Fibroblast of peridontal ligament (primary cell): ENCODE results near the gene IQCN.
A peak's percentile ranks its signal among the peaks of the same experiment; 100 is the strongest.

Source experiments
- DNase-seq: peaks from one replicate; pipeline ENCODE4 v3.0.0-alpha.2; 2010; ENCODE audit errors: extremely low read depth

The IQCN gene

DNA sequence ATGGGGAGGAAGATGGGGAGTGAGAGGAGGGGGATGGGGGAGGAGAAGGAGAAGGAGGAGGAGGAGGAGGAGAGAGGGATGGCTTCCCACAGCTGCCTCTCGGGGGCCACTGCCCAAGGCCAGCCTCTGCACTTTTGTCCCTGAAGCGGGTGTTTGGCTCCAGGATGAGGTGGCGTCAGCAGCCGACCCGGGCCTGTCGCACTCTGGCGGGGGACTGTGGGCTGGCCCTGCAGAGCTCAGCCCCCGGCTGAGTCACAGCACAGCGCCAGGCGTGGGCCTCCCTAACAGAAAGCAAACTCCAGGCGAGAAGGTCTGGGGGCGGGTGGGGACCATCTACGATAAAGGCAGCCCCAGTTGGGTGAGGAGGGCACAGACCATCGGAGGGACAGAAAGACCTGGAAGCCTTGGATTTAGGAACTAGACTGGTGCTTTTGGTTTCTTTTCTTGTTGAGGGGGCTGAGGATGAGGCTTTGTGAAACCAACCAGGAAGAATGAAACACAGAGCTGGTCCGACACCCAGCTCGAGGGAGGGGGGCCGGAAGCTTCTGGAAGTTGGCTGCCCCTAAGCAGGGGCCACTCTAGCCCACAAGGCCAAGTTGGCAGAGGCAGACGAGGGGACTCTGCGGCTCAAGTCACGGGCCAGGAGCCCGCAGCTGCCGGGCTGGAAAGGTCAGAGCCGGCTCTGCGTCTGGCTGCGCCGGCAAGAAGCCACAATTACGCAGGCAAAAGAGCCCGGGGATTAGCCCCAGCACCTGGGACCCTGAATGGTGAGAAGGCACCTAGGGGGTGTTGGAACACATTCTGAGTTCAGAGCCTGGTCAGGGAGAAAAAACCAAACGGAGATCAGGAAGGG lies 30.4 kb upstream of the IQCN start:
- peak; percentile 69 for DNase-seq

DNA sequence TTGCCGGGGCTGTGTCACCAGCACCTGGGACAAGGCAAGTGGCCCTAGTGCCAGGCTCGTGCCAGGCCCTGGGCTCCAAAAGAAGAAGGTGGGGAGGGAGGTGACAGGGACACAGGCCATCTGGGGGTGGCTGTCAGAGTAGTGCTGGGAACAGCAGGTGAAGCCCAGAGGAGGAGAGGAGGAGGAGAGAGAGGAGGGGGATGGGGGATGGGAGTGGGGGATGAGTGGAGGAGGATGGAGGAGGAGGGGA lies 29.9 kb upstream of the IQCN start:
- no peak for DNase-seq

DNA sequence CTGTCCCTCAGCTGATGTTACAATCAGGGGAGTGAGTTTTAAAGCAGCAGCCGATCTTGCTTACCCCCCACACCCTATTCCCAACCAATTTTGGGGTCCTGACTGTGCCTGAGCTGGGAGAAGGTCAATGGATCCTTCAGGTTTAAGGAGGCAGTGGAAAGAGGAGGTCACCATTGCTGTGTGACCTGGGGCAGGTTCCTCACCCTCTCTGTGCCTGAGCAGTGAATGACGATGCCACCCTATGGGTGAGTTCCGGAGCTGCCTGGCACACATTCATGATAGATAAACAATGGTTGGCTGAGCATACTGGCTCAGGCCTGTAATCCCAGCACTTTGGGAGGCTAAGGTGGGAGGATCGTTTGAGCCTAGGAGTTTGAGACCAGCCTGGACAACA lies 27.5 kb upstream of the IQCN start:
- DNase-seq, result no peak

GRCh38 chr19:18300930-18301717 lies 26.9 kb upstream of the IQCN start:
- DNase-seq, result peak; percentile 73

- DNase-seq, result no peak
Observed at GRCh38 chr19:18299654-18300053, 25.4 kb upstream of the IQCN start.

DNA sequence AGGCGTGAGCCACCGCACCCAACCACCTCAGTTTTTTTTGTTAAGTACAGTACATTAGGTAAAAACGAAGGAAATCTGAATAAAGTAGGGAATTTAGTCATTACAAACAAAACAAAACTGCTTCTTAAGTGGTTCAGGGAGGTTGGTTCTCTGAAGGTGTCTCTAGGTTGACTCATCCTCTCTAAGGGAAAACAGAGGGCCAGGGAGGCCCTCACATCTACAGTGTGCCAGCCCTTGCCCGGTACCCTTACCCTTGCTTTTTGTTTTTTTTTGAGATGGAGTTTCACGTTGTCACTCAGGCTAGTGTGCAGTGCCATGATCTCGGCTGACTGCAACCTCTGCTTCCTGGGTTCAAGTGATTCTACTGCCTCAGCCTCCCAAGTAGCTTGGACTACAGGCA lies 24.3 kb upstream of the IQCN start:
- no peak for DNase-seq

DNA sequence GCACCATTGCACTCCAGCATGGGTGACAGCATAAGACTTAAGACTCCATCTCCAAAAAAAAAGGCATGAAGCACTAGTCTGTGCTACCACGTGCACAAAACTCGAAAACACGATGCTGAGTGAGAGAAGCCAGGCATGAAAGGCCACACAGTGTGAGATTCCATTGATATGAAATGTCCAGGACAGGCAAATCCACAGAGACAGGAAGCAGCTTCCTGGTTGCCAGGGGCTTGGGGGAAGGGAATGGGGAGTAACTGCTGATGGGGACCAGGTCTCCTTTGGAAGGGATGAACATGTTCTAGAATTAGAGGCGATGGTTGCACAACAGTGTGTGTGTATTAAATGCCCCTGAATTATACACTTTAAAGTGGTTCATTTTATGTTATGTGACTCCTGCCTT lies 23.1 kb upstream of the IQCN start:
- no peak for DNase-seq

DNA sequence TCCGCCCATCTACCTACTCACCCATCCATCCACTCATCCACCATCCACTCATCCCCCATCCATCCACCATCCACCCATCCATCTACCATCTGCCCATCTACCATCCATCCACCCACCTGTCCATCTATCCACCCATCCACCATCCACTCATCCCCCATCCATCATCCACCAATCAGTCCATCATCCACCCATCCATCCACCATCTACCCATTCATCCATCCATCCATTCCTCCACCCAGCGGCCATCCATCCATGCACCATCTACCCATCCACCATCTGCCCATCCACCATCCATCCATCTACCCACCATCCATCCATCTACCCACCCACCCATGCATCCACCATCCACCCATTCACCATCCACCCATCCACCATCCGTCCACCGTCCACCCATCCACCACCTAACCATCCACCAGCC lies 20.8 kb upstream of the IQCN start:
- DNase-seq, result no peak

DNA sequence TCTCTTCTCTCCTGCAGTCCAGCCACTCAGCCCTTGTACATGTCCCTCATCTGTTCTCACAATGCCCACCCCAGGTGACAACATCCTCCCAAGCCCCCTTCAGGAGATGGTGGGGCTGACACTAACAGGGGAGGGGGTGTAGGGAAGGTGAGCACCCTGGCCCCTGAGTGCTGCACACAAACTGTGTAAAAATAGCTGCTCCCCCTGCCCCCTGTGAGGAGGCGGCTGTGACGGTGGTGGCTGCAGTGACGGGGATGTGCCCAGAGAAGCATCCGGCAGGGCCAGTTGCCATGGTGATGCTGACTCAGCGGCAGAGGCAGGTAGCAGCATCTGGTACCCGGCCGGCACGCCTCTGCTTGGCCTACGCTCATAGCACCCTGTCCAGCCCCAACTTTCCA lies 20.2 kb upstream of the IQCN start:
- DNase-seq, result no peak

- no peak for DNase-seq
Observed at GRCh38 chr19:18293642-18294466, 19.6 kb upstream of the IQCN start.

DNA sequence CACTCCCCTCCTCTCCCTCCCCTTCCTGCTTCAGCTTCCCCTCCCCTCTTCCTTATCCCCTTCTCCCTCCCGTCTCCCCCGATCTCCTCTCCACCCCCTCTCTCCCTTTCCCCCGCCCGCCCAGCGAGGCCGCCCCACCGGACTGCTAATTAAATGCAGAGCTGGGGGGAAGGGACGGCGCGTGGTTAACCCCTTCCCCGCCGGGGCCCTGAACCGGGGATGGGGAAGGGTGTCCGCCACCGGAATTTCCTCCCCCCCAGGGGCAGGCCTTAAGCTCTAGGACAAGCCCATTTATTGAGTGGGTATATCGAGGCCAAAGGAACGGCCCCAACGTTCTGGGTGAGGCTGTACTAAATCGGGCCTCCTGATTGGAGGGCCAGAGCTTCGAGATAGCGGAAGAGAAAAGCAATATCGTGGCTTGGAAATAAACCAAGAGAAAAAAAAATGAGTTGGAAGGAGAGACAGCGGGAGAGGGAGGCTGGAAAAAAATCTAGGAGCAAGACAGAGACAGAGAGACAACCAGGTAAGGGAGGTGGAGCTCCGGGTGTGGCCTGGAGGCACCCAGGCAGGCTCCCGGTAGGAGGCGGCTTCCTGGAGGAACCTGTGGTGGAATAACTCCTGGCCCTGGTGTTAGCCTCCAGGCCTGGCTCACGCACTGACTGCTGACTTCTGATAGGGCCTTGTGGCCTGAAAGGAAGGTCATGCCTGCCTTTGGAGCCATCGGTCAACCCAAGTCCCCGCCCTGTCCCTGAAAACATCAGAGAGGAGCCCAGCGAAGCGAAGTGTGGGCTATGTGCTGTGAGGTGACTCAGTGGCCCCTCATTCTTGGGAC lies 18.8 kb upstream of the IQCN start:
- DNase-seq, result peak; percentile 81

- DNase-seq, result no peak
Observed at GRCh38 chr19:18292462-18292809, 18.2 kb upstream of the IQCN start.

GRCh38 chr19:18291590-18292461 lies 17.6 kb upstream of the IQCN start:
- DNase-seq, result peak; percentile 69

GRCh38 chr19:18291019-18291524 lies 16.8 kb upstream of the IQCN start:
- DNase-seq, result no peak

- DNase-seq, result no peak
Observed at GRCh38 chr19:18290302-18291018, 16.2 kb upstream of the IQCN start.

DNA sequence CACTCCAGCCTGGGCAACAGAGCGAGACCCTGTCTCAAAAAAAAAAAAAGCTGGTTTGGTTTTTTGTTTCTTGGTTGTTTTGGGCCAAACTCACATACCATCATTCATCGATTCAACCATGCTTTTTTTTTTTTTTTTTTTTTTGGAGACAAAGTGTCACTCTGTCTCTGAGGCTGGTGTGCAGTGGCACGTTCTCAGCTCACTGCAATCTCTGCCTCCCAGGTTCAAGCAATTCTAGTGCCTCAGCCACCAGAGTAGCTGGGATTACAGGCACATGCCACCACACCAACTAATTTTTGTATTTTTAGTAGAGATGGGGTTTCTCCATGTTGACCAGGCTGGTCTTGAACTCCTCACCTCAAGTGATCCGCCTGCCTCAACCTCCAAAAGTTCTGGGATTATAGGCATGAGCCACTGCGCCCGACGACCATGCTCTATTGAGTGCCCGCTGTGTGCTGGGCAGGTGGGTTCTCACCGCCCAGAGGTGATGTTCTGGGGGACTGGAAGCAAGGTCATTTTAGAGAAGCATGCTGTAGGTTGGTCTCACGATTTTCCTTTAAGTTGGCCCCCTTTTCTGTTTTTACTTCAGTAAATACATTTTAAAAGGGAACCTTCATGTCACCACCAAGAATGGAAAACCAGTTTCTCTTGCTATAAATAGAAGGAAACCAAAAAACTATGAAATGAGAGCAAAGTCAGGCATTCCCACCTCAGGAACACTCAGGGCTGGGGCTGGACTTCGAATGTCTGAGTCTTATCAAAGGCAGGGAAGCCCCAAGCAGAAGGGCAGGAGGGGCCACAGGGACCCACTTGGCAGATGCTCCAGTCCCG lies 15.4 kb upstream of the IQCN start:
- DNase-seq, result no peak

GRCh38 chr19:18287836-18288772 lies 13.9 kb upstream of the IQCN start:
- no peak for DNase-seq
